NT2/D1 (cell line): ENCODE data around the gene ITGBL1.

Experiments
- SUZ12 ChIP-seq: IDR thresholded peaks from 2 replicates; pipeline ENCODE4 v1.6.1; 2011; ENCODE audit not compliant: insufficient read length, insufficient read depth; ENCODE audit errors: extremely low read depth
- YY1 ChIP-seq: IDR thresholded peaks from 2 replicates; pipeline ENCODE4 v1.6.1; 2011; ENCODE audit not compliant: insufficient read length, insufficient read depth
- ZNF274 ChIP-seq: IDR thresholded peaks from 2 replicates; pipeline ENCODE4 v1.6.1; 2011; ENCODE audit warnings: mild to moderate bottlenecking, low read depth, low read length

DNA sequence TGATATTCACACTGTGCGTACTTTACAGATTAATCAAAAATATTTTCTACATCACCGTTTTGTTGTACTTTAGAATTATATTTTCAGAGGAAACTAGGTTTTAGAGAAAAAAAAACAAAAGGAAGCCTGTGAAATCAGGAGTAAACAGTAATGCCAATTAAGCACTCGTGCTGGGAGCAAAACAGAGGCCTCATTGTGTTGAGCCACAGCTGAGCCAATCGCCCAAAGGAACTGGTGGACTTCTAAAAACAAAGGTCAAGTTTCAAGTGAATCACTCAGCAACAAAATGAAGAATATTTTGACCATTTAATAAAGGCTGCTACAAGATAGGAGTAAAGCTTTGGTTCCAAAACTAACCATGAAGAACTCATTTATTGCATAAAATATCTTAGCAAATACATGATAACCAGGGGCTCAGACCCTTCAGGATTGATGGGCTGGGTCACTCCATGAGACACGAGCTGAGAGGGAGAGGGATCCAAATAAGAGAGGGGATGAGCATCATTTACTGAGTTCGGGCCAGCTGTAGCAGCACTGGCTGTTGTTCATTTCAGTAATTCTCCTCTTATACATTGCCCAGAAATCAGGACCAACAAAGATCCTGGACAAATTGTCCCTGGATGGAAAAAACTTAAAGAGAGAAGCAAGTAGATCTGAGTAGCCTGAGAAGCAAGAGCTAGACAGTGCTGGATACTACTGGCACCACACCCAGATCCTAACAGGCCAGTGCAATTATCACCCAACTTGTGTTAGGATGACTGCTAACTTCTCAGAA, 27.9 kb upstream of the ITGBL1 start:
- TF ChIP-seq ZNF274 (no peak), YY1 (no peak), SUZ12 (no peak)
